OCI-LY7 (cell line): ENCODE data around the gene ENG. TPM values are rescaled to one million over a fixed set of nuclear protein-coding genes. Genes with fewer than 3 reads are reported as not detected.

Experiments used
- BruUV-seq: library from RNA; stranded (reverse); fragments of 400-500 nt; replicated peaks from 2 replicates; lab custom pipeline; 2021; lab: Mats Ljungman, UMichigan
- CTCF ChIA-PET: fragments of 300-600 bp; sonication (Branson Sonifier 250); formaldehyde crosslinking; loops from one replicate; lab custom pipeline; 2022; ENCODE audit warnings: antibody characterized with exemption; ENCODE audit not compliant: unreplicated experiment; lab: Charles Lee
- POLR2A ChIA-PET: fragments of 300-600 bp; sonication (Branson Sonifier 250); formaldehyde crosslinking; loops from one replicate; lab custom pipeline; 2022; ENCODE audit warnings: antibody characterized with exemption; lab: Charles Lee
- DNase-seq: peaks from one replicate; pipeline ENCODE4 v3.0.0-alpha.2; 2015; ENCODE audit warnings: low spot score
- H2AFZ ChIP-seq: fragments of 200-600 bp; sonication (generic), shearing (Covaris generic); 2 replicates; pipeline ENCODE4 v1.6.1; 2014; ENCODE audit warnings: mild to moderate bottlenecking, antibody characterized with exemption, low read length, moderate library complexity
- H3K27ac ChIP-seq: fragments of 200-600 bp; sonication (generic); 2 replicates; pipeline ENCODE4 v1.5.1; 2014; ENCODE audit warnings: mixed run types, low read depth, mild to moderate bottlenecking, moderate library complexity, low read length, inconsistent platforms; ENCODE audit not compliant: poor library complexity, severe bottlenecking
- H3K36me3 ChIP-seq: fragments of 200-600 bp; sonication (generic); 2 replicates; pipeline ENCODE4 v1.6.1; 2014; ENCODE audit warnings: mild to moderate bottlenecking, antibody characterized with exemption, low read length, moderate library complexity, mixed read lengths; ENCODE audit not compliant: insufficient read depth
- H3K4me1 ChIP-seq: fragments of 200-600 bp; sonication (generic); 2 replicates; pipeline ENCODE4 v1.5.1; 2014; ENCODE audit warnings: mild to moderate bottlenecking, low read length; ENCODE audit not compliant: insufficient read depth, poor library complexity, severe bottlenecking
- H3K4me2 ChIP-seq: fragments of 200-600 bp; sonication (generic); 2 replicates; pipeline ENCODE4 v1.6.1; 2014; ENCODE audit warnings: mild to moderate bottlenecking, low read length
- H3K4me3 ChIP-seq: fragments of 200-600 bp; sonication (generic); 2 replicates; pipeline ENCODE4 v1.5.1; 2014; ENCODE audit warnings: mild to moderate bottlenecking, low read depth, low read length; ENCODE audit not compliant: poor library complexity, severe bottlenecking
- H3K79me2 ChIP-seq: fragments of 200-600 bp; sonication (generic); 2 replicates; pipeline ENCODE4 v1.6.1; 2016; ENCODE audit warnings: low read depth, mild to moderate bottlenecking, low read length, moderate library complexity, mixed read lengths; ENCODE audit not compliant: insufficient read depth
- H3K9me2 ChIP-seq: fragments of 200-600 bp; sonication (generic); 2 replicates; pipeline ENCODE4 v1.6.1; 2016; ENCODE audit warnings: mild to moderate bottlenecking, low read length, mixed read lengths; ENCODE audit not compliant: insufficient read depth
- H3K9me3 ChIP-seq: fragments of 200-600 bp; sonication (generic); 2 replicates; pipeline ENCODE4 v1.6.1; 2014; ENCODE audit warnings: mild to moderate bottlenecking, mixed run types, low read length, mixed read lengths
- H4K20me1 ChIP-seq: fragments of 200-600 bp; sonication (generic); 2 replicates; pipeline ENCODE4 v1.6.1; 2014; ENCODE audit warnings: mild to moderate bottlenecking, antibody characterized with exemption, low read length, moderate library complexity, mixed read lengths; ENCODE audit not compliant: insufficient read depth
- EZH2phosphoT487 ChIP-seq: fragments of 200-600 bp; sonication (generic); IDR thresholded peaks from 2 replicates; pipeline ENCODE4 v1.6.1; 2018; ENCODE audit warnings: low read depth, borderline replicate concordance, mild to moderate bottlenecking, mixed run types, antibody characterized with exemption, low read length, moderate library complexity, mixed read lengths
- intact Hi-C: fragments of 100-400 bp; cut with micrococcal nuclease; formaldehyde crosslinking; loops from one replicate; pipeline ENCODE4 v1.10.0; 2022; ENCODE audit not compliant: unreplicated experiment
- total RNA-seq, 2 experiments: library from RNA; depleted of rRNA in 1 of 2; stranded (reverse); fragments of >200 nt in 1 of 2; shearing (Covaris generic) in 1 of 2; gene quantifications; 2 replicates each; pipeline ENCODE4 v1.2.3, GENCODE V29; 2014 to 2022
- TF ChIP-seq, protein P1 (sequence below): fragments of 200-600 bp; sonication (generic); conservative IDR thresholded peaks from 2 replicates; pipeline ENCODE4 v1.5.1; 2014; ENCODE audit warnings: mild to moderate bottlenecking, antibody characterized with exemption, low read length, moderate library complexity, mixed read lengths

The ENG gene
- total RNA-seq, 2 experiments from 2014 or later: not detected

DNA sequence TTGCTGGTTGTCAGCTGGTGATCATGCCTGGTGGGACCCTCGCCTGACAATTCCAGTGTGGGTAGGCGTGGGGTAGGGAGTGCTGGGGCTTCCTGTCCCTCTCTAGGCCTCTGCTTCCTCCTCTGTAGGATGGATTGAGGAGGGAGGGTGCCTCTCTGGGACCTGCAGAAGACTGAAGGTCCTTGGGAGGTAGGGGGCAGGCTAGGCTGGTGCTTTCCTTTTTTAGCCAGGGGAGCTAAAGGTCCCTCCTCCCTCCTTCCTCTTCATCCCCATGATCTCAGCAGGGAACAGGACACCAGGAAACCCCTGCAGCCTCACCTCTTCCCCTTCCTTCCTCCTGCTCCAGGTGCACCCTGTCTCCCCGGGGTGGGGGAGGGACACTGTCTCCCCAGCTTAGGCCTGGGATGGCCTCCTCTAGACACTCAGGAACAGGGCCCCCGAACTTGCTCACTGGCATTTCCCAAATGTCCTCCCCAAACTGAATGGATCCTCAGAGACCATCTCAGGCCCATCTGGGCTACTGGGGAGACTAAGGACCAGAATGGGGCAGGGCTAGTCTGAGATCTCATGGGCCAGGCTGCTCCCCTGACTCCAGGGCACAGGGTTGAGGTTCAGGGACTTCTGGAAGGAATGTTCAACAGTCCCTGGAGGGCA lies 84.4 kb downstream of the ENG start:
- Histone ChIP-seq H3K4me1 (peaks cover 63% of the 10 kb centered on the region), H3K79me2 (peaks cover 23% of the 10 kb centered on the region), H3K9me3 (no peaks in the 10 kb centered on the region), H3K27ac (peak overlapping the region; percentile 30), H3K4me2 (peak overlapping the region; percentile 98), H3K36me3 (peaks cover 72% of the 10 kb centered on the region), H4K20me1 (0 out of 2 replicates have a peak, but pooled peaks cover 6% of the 10 kb centered on the region), H3K4me3 (peak overlapping the region; percentile 69), H2AFZ (no peak overlapping the region), H3K9me2 (no peaks in the 10 kb centered on the region)
- POLR2A ChIA-PET: interaction anchor here (1.1 kb wide), 1 partner anchor 16 kb away, joined by 3 read pairs; the partner anchor contains the start of gene CDK9
- CTCF ChIA-PET: interaction anchor here (0.6 kb wide), 1 partner anchor 16 kb away, joined by 3 read pairs; the partner anchor contains the start of gene CDK9
- no peak for DNase-seq
- no TSS peak for BruUV-seq
- intact Hi-C loops: no loop called here
- TF ChIP-seq EZH2phosphoT487: no peak
- TF ChIP-seq, protein P1, sequence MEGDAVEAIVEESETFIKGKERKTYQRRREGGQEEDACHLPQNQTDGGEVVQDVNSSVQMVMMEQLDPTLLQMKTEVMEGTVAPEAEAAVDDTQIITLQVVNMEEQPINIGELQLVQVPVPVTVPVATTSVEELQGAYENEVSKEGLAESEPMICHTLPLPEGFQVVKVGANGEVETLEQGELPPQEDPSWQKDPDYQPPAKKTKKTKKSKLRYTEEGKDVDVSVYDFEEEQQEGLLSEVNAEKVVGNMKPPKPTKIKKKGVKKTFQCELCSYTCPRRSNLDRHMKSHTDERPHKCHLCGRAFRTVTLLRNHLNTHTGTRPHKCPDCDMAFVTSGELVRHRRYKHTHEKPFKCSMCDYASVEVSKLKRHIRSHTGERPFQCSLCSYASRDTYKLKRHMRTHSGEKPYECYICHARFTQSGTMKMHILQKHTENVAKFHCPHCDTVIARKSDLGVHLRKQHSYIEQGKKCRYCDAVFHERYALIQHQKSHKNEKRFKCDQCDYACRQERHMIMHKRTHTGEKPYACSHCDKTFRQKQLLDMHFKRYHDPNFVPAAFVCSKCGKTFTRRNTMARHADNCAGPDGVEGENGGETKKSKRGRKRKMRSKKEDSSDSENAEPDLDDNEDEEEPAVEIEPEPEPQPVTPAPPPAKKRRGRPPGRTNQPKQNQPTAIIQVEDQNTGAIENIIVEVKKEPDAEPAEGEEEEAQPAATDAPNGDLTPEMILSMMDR: 0 out of 2 replicates have a peak, but pooled peaks have one; percentile 18

DNA sequence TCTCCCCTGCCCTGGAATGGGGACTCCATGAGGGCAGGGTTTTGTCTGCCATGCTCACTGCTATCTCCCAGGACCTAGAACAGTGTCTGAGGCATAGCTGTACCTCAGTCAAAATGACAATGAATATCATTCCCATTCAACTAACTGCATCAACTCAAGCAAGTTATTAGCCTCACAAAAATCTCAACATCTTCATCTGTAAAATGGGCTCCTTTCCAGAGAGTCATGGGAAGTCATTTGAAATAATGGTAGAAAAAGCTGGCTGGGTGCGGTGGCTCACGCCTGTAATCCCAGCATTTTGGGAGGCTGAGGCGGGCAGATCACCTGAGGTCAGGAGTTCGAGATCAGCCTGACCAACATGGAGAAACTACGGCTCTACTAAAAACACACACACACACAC lies 85.4 kb downstream of the ENG start:
- Histone ChIP-seq H3K79me2 (peaks cover 19% of the 10 kb centered on the region; the same call in 1 of the 2 replicates), H2AFZ (no peak overlapping the region), H3K4me1 (peaks cover 53% of the 10 kb centered on the region), H4K20me1 (0 out of 2 replicates have a peak, but pooled peaks cover 6% of the 10 kb centered on the region), H3K9me3 (no peaks in the 10 kb centered on the region), H3K27ac (no peak overlapping the region), H3K4me3 (no peak overlapping the region), H3K4me2 (no peak overlapping the region), H3K36me3 (peaks cover 71% of the 10 kb centered on the region), H3K9me2 (no peaks in the 10 kb centered on the region)
- TF ChIP-seq EZH2phosphoT487: no peak
- TF ChIP-seq, protein P1: no peak
- intact Hi-C loops: no loop called here
- BruUV-seq: no TSS peak
- DNase-seq: no peak
- POLR2A ChIA-PET: interaction anchor here (1.1 kb wide), 1 partner anchor 17 kb away, joined by 3 read pairs; the partner anchor contains the start of gene CDK9
- CTCF ChIA-PET: no interaction called here

DNA sequence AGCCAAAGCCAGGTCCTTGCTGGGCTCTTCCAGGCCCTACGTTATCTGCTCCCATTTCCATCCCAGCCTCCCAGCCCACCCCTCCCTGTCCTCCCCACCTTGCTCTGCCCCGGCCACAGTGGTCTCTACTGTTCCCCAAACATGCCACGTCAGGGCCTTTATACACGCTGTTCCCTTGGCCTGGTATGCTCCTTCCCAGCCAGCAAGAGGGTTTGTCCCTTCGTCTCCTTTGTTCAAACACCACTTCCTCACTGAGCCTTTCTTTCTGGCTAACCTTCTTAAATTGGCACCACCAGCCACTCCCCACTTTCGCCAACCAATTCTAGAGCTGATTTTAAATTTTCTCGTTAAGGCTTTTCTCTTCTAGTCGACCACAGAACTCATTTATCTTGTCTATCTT lies 85.8 kb downstream of the ENG start:
- BruUV-seq: no TSS peak
- no peak for DNase-seq
- ChIA-PET POLR2A (no interaction called here), CTCF (no interaction called here)
- Histone ChIP-seq H2AFZ (no peak overlapping the region), H4K20me1 (0 out of 2 replicates have a peak, but pooled peaks cover 6% of the 10 kb centered on the region), H3K79me2 (peaks cover 19% of the 10 kb centered on the region; the same call in 1 of the 2 replicates), H3K4me1 (peaks cover 50% of the 10 kb centered on the region), H3K9me3 (no peaks in the 10 kb centered on the region), H3K27ac (no peak overlapping the region), H3K36me3 (peaks cover 71% of the 10 kb centered on the region), H3K4me3 (no peak overlapping the region), H3K4me2 (no peak overlapping the region), H3K9me2 (no peaks in the 10 kb centered on the region)
- intact Hi-C loops: no loop called here
- TF ChIP-seq, protein P1: no peak
- no peak for TF ChIP-seq EZH2phosphoT487
